ENCODE data around the gene PGBD4. TPM values are rescaled to one million over a fixed set of nuclear protein-coding genes. Genes with fewer than 3 reads are reported as not detected.
"Not testable (repeated sequence)": the region's sequence is repeated elsewhere in the genome, so short reads cannot be mapped to it uniquely, and the experiment has no call there.

PGBD4 gene
- total RNA-seq, 1 donor from 2014 or later: 0.76 TPM

DNA sequence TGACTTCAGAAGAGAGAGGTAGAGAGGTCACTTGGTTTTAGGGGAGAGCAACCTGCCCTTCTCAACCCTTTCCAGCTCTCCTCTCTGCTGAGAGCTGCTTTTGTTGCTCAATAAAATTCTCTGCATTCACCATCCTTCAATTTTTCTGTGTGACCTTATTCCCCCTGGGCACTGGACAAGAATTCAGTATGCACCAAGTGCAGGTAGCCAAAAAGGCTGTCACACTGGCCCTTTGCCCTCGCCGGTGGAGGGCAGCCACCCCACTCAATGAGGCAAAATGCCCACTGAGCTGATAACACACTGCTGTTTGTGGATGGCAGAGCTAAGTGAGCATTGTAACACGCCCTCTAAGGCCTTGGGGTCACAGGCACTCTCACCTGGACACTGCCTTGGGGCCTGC is 12.9 kb downstream of the PGBD4 start:
- no peak for ATAC-seq

DNA sequence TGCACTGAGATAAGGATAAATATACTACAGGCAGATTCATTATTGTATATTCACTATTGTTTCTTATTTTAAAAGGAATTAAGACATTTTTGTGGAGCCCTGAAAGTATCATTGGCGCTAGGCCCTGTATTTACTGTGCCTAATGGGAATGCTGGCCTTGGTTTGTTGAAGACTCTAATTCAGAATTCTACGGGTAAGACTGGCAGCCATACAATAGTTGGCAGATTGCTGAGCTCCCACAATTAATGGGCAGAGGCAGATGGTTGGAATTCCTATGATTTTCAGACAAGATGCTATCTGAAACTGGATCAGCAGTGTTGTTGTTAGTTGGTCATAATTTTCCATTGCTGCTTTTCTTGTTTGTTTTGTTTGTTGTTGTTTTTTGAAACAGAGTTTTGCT is 14.7 kb downstream of the PGBD4 start:
- ATAC-seq: no peak

DNA sequence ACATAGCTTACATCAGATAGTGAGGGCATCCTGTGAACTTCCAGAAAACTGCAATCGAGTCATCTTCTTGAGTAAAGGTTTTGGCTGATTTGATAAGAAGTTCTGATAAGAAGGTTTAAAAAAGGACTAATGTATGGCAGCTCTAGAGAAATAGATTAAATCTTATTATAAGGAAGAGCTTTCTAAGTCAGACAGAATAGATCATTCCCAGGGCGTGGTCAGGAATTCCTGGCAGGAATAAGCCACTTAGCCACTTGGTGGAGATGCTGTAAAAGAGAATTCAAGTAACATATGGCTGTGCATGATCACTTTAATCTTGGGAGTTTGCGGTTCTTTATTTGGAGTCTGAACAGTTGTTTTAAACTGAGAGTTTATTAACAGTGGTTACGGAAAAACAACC is 17.4 kb downstream of the PGBD4 start:
- no peak for ATAC-seq

- not testable (repeated sequence) for ATAC-seq
Observed at GRCh38 chr15:34120420-34120819, 18.5 kb downstream of the PGBD4 start.

GRCh38 chr15:34121786-34122185 is 19.9 kb downstream of the PGBD4 start:
- not testable (repeated sequence) for ATAC-seq

DNA sequence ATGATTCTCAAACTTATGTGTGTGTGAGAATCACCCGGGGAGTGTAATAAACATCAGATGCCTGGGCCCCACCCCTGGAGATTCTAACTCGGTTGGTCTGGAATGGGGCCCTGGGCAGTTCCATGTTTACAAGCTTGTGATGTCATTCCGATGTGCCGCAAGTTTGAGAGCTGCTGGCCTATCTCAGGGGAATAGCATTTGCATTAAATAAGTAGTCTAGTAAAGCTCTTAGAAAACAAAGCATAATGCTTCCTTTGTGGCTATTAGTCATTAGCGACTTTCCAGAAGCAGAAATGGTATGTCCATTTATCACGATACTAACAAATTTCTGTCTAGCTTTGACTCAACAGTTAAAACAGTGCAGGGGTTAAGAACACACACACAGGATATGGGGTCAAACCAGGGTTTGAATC is 20.9 kb downstream of the PGBD4 start:
- ATAC-seq: peak; percentile 81

DNA sequence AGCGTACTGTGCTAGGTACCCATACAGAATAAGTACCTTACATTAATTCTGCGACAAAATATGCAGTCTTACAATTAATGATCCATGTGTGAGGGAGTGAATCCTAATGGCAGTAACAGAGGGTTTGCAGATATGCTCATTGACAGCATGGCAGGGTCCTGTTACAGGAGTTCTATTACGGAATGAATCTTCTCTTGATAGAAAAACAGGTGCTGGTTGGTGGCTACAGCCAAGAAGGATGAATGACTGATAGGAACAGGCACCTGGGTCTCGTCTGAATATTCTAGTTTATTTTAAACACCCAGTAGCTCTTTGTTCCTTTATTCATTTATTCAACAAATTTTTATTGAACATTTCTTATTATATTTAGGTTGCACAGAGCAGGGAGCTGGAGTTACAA is 22.8 kb downstream of the PGBD4 start:
- no peak for ATAC-seq

- ATAC-seq: no peak
Observed at GRCh38 chr15:34125945-34126344, 24.1 kb downstream of the PGBD4 start.

GRCh38 chr15:34126522-34126921 is 24.6 kb downstream of the PGBD4 start:
- no peak for ATAC-seq

GRCh38 chr15:34128898-34129297 is 27.0 kb downstream of the PGBD4 start:
- ATAC-seq: no peak

GRCh38 chr15:34132881-34133280 is 31.0 kb downstream of the PGBD4 start:
- no peak for ATAC-seq

- ATAC-seq: peak; percentile 36
Observed at GRCh38 chr15:34133511-34133910, 31.6 kb downstream of the PGBD4 start.

- peak; percentile 79 for ATAC-seq
Observed at GRCh38 chr15:34147371-34148140, 45.7 kb downstream of the PGBD4 start.

DNA sequence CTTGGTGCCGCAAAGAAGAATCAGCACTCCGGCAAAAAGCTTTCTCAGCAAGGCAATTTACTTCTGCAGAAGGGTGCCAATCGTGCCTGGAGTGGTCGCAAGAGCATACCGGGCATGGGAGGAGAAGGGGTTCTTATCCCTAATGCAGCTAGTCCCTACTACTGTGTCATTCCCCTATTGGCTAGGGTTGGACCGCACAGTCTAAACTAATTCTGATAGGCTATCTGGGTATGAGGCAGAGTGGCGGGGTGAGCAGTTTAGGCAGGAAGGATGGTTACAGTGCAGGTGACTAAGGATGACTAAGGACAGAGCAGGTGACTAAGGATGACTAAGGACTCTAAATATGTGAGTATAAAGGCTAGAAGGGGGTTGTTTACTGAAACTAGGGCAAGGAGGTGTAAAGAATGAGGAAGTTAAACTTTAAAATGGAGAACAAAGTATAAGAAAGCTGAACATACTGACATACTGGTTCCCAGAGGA is 52.9 kb downstream of the PGBD4 start:
- peak; percentile 97 for ATAC-seq

GRCh38 chr15:34155859-34156258 is 54.0 kb downstream of the PGBD4 start:
- ATAC-seq: no peak

Other genes starting within 250 kb of the PGBD4 start
- not detected for gene CHRM5, start 133.6 kb upstream of the PGBD4 start, total RNA-seq
- gene AVEN, start 62.9 kb upstream of the PGBD4 start, total RNA-seq: 15.1 TPM
- gene EMC7, start 221 bp upstream of the PGBD4 start, total RNA-seq: 41.5 TPM
- gene KATNBL1, start 108.0 kb downstream of the PGBD4 start, total RNA-seq: 50.3 TPM
- 79.6 TPM for gene EMC4, start 122.9 kb downstream of the PGBD4 start, total RNA-seq
- gene SLC12A6, start 235.7 kb downstream of the PGBD4 start, total RNA-seq: 48.9 TPM
- 157 TPM for gene NOP10, start 241.1 kb downstream of the PGBD4 start, total RNA-seq
- gene NUTM1, start 241.2 kb downstream of the PGBD4 start, total RNA-seq: not detected

All from esophagus mucosa (tissue), 1 donor.